H1 (cell line): ENCODE measurements around the gene GPC6.

ENCODE experiments used
- BRCA1 ChIP-seq: IDR thresholded peaks from 2 replicates; pipeline ENCODE4 v1.6.1; 2012; ENCODE audit warnings: low read depth, low read length, improper control_type of control experiment
- CBX8 ChIP-seq: fragments of 300-800, 300-1000 bp; sonication (generic); IDR thresholded peaks from 2 replicates; pipeline ENCODE4 v1.7.1; 2016; ENCODE audit warnings: low read depth, low read length, borderline replicate concordance
- CTCF ChIP-seq, 3 experiments: IDR thresholded peaks; 1 replicate in 2 of 3; 2 replicates in 1 of 3; pipeline versions ENCODE4 v1.5.1 to v1.6.1; 2011; ENCODE audit warnings: low read length in 3 of 3, mild to moderate bottlenecking in 3 of 3, inconsistent platforms in 2 of 3, low read depth in 1 of 3, moderate library complexity in 1 of 3; ENCODE audit not compliant: insufficient read depth in 1 of 3; ENCODE audit errors: control extremely low read depth in 1 of 3
- EZH2 ChIP-seq: fragments of 200-600 bp; sonication (generic); IDR thresholded peaks from 2 replicates; pipeline ENCODE4 v1.7.1; 2012; ENCODE audit warnings: low read depth, mild to moderate bottlenecking, moderate library complexity, low read length, inconsistent platforms; ENCODE audit not compliant: severe bottlenecking
- HDAC2 ChIP-seq, 2 experiments: fragments of 300-600 bp in 1 of 2; sonication (generic) in 1 of 2; IDR thresholded peaks; 2 replicates each; pipeline ENCODE4 v1.6.1; 2011 to 2012; ENCODE audit warnings: low read depth in 2 of 2, low read length in 2 of 2, mild to moderate bottlenecking in 2 of 2, moderate library complexity in 2 of 2, borderline replicate concordance in 1 of 2, inconsistent platforms in 1 of 2
- HDAC6 ChIP-seq: IDR thresholded peaks from one replicate; pipeline ENCODE4 v1.7.1; 2012; ENCODE audit warnings: low read depth, mild to moderate bottlenecking, inconsistent platforms, low read length, moderate library complexity
- MAX ChIP-seq: IDR thresholded peaks from 2 replicates; pipeline ENCODE4 v1.6.1; 2012; ENCODE audit warnings: inconsistent platforms
- POLR2A ChIP-seq, 2 experiments: IDR thresholded peaks; 1 replicate in 1 of 2; 2 replicates in 1 of 2; pipeline ENCODE4 v1.6.1; 2011; ENCODE audit warnings: low read depth in 2 of 2, low read length in 2 of 2, mild to moderate bottlenecking in 2 of 2; ENCODE audit errors: control extremely low read depth in 1 of 2
- POLR2AphosphoS5 ChIP-seq: IDR thresholded peaks from 2 replicates; pipeline ENCODE4 v1.6.1; 2011; ENCODE audit warnings: low read depth, low read length
- RAD21 ChIP-seq, 2 experiments: IDR thresholded peaks in 1 of 2; conservative IDR thresholded peaks in 1 of 2; 2 replicates each; pipeline ENCODE4 v1.6.1; 2011; ENCODE audit warnings: low read depth in 2 of 2, low read length in 2 of 2, improper control_type of control experiment in 1 of 2, inconsistent platforms in 1 of 2, mild to moderate bottlenecking in 1 of 2, moderate library complexity in 1 of 2
- RBBP5 ChIP-seq: IDR thresholded peaks from 2 replicates; pipeline ENCODE4 v1.7.1; 2012; ENCODE audit warnings: low read depth, mild to moderate bottlenecking, inconsistent platforms, low read length, moderate library complexity, borderline replicate concordance
- SIN3A ChIP-seq, 2 experiments: IDR thresholded peaks in 1 of 2; conservative IDR thresholded peaks in 1 of 2; 2 replicates each; pipeline ENCODE4 v1.6.1; 2011 to 2012; ENCODE audit warnings: low read length in 2 of 2, improper control_type of control experiment in 1 of 2, low read depth in 1 of 2, mild to moderate bottlenecking in 1 of 2
- SIX5 ChIP-seq: IDR thresholded peaks from 2 replicates; pipeline ENCODE4 v1.6.1; 2011; ENCODE audit warnings: mild to moderate bottlenecking, low read depth, low read length
- SP1 ChIP-seq: IDR thresholded peaks from 2 replicates; pipeline ENCODE4 v1.6.1; 2011; ENCODE audit warnings: low read depth, low read length

DNA sequence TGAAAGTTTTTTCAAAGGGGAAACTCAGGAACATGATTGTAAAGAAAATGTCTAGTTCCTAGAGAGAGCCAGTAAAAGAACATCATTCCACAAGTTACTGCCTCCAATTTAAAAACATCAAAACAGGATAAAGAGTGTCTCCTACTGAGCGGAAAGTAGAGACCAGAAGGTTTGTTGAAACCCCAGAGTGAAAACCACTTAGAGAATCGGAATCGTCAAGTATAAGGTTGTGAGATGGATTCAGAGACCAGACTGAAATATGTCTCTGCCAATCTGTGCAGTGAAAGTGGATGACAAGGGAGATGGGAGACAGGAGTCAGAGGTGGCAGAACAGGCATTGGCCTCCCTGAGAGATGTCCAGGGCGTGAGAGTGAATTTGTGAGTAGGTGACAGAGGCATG, 133.4 kb downstream of the GPC6 start:
- TF ChIP-seq RAD21 (IDR thresholded peaks at IDR 0.05 in 1 of 2, conservative IDR thresholded peaks at IDR 0.05 in 1 of 2; ENCODE audit: low read depth in 2 of 2, low read length in 2 of 2) (no peak), CTCF (IDR thresholded peaks at IDR 0.05; ENCODE audit: control extremely low read depth in 1 of 3, insufficient read depth in 1 of 3, low read depth in 1 of 3, low read length in 3 of 3) (no peak), SP1 (no peak), POLR2A (IDR thresholded peaks at IDR 0.05; ENCODE audit: control extremely low read depth in 1 of 2, low read depth in 2 of 2, low read length in 2 of 2) (no peak), SIN3A (conservative IDR thresholded peaks at IDR 0.05 in 1 of 2, IDR thresholded peaks at IDR 0.05 in 1 of 2; ENCODE audit: low read depth in 1 of 2, low read length in 2 of 2) (no peak), POLR2AphosphoS5 (no peak), EZH2 (no peak), RBBP5 (no peak), BRCA1 (no peak), HDAC6 (no peak), MAX (no peak), CBX8 (no peak), HDAC2 (IDR thresholded peaks at IDR 0.05; ENCODE audit: borderline replicate concordance in 1 of 2, low read depth in 2 of 2, low read length in 2 of 2) (no peak), SIX5 (no peak)
